Stromal cell of bone marrow (primary cell): ENCODE data around the gene ZSCAN5A.
A peak's percentile ranks its signal among the peaks of the same experiment; 100 is the strongest.
"Not testable (repeated sequence)": the region's sequence is repeated elsewhere in the genome, so short reads cannot be mapped to it uniquely, and the experiment has no call there.

Source experiments
- DNase-seq: peaks from one replicate; pipeline ENCODE4 v3.0.0-alpha.2; 2012; ENCODE audit warnings: low read depth

The ZSCAN5A gene

DNA sequence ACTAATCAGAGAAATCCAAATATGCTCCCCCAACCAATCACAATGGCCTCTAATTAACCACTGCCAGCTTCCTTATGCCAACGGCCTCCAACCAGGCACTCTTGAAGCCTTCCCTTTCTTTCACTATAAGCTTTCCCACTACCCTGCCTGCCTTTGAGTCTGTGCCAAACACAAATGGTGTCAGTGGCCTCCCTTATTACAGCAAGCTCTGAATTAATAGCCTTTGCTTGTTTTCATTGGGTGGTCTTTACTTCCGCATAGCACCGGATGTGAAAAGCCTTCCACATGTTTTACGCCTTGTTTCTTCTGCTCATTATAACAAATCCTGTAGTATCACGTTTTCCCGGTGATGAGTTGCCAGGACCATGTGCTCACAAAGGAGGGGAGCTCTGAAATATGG, 43.5 kb downstream of the ZSCAN5A start:
- no peak for DNase-seq

- no peak for DNase-seq
These were observed 44.0 kb downstream of the ZSCAN5A start for GRCh38 chr19:56270676-56271075.

- DNase-seq = no peak
These were observed 45.3 kb downstream of the ZSCAN5A start for GRCh38 chr19:56269348-56269747.

- no peak for DNase-seq
These were observed 48.6 kb downstream of the ZSCAN5A start for GRCh38 chr19:56266051-56266450.

DNA sequence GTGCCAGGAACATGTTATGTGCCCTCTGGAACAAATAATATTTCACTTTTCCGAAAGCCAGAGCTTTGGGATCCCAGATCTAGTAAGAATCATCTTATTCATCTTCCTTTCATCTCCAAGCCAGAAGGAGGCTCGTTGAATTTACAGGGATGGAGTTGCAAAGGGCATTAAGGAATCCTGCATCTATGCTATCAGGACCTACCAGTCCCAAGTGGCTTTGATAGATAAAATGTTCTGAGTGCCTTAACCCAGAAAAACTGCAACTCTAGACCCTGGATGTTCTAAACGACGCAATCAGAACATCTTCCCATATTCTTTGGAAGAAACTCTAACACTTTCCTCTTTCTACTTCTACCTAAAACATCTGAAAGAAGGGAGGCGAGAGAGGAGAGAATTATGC, 51.3 kb downstream of the ZSCAN5A start:
- DNase-seq = no peak

GRCh38 chr19:56261932-56262331, 52.7 kb downstream of the ZSCAN5A start:
- not testable (repeated sequence) for DNase-seq

GRCh38 chr19:56261145-56261544, 53.5 kb downstream of the ZSCAN5A start:
- no peak for DNase-seq

DNA sequence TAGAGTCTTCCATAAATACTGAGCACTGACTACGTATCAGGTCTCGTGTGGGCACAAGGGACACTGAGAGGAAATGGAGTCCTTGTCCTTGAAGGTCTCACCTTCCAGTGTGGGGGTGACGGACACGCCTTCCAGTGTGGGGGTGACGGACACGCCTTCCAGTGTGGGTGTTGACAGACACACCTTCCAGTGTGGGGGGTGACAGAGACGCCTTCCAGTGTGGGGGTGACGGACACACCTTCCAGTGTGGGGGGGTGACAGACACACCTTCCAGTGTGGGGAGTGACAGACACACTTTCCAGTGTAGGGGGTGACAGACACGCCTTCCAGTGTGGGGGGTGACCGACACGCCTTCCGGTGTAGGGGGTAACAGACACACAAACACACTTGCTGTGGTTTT, 56.4 kb downstream of the ZSCAN5A start:
- no peak for DNase-seq

DNA sequence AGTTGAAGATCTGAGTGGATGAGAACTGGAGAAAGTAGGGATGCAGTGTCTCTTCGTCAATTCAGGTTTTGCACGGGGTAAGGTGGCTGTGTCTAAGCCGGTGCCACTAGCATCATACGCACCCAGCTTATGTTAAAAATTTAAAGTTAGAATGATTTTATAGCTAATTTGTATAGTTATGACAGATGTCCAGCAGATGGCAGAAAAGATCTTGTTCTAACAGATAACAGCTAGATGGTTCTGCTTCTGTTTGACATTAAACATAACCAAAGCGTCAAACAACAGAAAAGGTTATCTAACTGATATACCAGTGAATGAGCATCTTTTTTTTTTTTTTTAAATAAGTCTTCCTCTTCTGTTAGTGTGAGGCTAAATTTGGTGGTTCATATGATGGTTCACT, 60.9 kb downstream of the ZSCAN5A start:
- peak; percentile 35 for DNase-seq

- peak; percentile 35 for DNase-seq
These were observed 61.8 kb downstream of the ZSCAN5A start for GRCh38 chr19:56252699-56253422.

- not testable (repeated sequence) for DNase-seq
These were observed 65.8 kb downstream of the ZSCAN5A start for GRCh38 chr19:56248736-56249338.

DNA sequence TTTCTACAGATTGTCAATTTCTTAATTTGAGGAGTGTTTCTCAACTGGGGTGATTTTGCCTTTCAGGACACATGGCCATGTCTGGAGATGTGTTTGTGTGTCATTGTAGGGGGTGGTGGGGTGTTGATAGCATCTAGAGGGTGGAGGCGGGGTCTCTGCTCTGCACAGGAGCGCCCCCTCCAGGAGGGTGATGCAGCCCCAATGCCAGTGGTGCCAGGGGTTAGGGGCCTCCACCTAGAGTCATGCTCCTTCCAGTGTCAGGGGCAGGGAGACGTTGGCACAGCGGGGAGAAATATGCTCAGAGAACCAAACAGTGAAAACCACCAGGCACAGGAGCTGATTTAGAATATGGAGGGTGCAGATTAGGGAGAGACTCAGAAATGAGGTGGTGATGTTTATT, 68.9 kb downstream of the ZSCAN5A start:
- not testable (repeated sequence) for DNase-seq

DNA sequence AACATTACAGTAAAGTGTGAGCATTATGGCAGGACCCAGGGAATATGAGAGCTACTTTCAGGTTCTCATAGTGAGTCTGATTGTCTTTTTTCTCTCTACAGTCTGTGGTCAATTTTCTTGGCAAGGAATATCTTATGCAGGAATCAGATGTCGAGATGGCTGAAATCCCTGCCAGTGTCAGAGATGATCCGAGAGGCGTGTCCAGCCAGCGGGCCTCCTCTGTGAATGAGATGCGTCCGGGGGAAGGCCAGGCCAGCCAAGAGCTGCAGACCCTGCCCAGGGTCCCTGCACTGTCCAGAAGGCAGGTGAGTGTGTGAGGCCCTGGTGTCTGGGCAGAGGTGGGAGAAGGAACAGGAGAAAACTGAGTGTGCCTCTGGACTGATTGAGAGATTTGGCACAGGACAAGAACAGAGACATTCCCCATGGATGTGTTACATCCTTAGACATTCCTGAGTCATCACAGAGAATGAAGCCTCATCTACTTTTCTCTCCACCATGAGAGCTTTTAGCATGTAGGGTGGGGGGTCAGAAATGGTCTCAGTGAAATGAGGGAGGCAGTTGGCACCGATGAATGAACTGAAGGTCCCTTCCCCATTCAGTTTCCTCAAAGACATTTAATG, 69.4 kb downstream of the ZSCAN5A start:
- peak; percentile 9 for DNase-seq

DNA sequence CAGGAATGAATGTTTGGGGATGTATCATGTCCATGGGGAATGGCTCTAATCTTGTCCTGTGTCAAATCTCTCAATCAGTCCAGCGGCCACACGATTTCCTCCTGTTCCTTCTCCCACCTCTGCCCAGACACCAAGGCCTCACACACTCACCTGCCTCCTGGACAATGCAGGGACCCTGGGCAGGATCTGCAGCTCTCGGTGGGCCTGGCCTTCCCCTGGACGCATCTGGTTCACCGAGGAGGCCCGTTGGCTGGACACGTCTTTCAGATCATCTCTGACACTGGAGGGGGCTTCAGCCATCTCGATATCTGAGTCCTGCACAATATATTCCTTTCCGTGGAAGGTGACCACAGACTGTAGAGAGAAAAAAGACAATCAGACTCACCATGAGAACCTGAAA, 91.2 kb downstream of the ZSCAN5A start:
- no peak for DNase-seq

GRCh38 chr19:56222901-56223300, 91.7 kb downstream of the ZSCAN5A start:
- DNase-seq = no peak

DNA sequence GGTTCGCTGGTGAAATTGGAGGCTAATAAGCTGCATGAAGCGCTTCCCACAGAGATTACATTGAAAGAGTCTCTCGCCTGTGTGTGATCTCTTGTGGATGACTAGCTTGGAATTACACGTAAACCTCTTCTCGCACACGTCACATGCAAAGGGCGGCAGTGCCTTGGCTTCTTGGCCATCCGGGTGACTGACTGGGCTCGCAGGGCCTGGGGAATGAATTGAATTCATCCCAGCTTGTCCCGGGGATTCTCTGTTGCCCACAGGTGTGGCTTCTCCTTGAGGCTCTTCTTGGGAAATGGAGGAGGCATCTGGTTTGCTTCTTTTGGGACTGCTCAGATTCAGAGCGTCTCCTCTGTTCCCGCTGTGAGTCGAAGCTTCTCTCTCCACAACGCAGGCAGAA, 92.8 kb downstream of the ZSCAN5A start:
- no peak for DNase-seq

- peak; percentile 3 for DNase-seq
These were observed 93.2 kb downstream of the ZSCAN5A start for GRCh38 chr19:56221442-56221841.

- DNase-seq = no peak
These were observed 95.7 kb downstream of the ZSCAN5A start for GRCh38 chr19:56218961-56219360.

- peak; percentile 13 for DNase-seq
These were observed 97.3 kb downstream of the ZSCAN5A start for GRCh38 chr19:56217039-56217949.

- DNase-seq = no peak
These were observed 102.9 kb downstream of the ZSCAN5A start for GRCh38 chr19:56211718-56212117.

DNA sequence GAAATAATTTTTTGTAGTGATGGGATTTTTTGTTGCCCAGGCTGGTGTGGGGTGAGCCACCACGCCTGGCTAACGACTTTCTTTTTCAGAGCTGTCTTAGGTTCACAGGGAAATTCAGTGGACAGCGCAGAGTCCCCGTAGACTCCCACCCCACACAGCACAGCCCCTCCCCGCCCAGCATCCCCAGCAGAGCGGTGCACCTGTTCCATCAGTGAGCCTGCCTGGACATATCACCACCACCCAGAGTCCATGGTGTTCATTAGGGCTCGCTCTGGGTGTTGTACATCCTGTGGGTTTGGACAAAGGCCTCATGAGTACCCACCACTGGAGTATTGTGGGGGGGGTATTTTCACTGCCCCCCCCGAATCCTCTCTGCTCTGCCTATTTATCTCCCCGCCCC, 104.6 kb downstream of the ZSCAN5A start:
- not testable (repeated sequence) for DNase-seq

GRCh38 chr19:56209091-56209490, 105.5 kb downstream of the ZSCAN5A start:
- DNase-seq = no peak
